K562 (cell line): ENCODE measurements around the gene EYA3. TPM values are rescaled to one million over a fixed set of nuclear protein-coding genes. Genes with fewer than 3 reads are reported as not detected.

Experiments used
- BCL6 ChIP-seq: fragments of 250-450 bp; sonication (Bioruptor Pico); IDR thresholded peaks from 2 replicates; pipeline ENCODE4 v1.4.0; 2020
- CTBP1 ChIP-seq: fragments of 450-650 bp; IDR thresholded peaks from 2 replicates; pipeline ENCODE4 v1.6.1; 2016; ENCODE audit warnings: borderline replicate concordance
- CXXC5 ChIP-seq: fragments of 250-450 bp; sonication (Bioruptor Pico); IDR thresholded peaks from 2 replicates; pipeline ENCODE4 v1.8.0; 2022; ENCODE audit warnings: inconsistent platforms, mild to moderate bottlenecking, moderate library complexity
- E2F3 ChIP-seq: fragments of 250-450 bp; sonication (Bioruptor Pico); IDR thresholded peaks from 2 replicates; pipeline ENCODE4 v1.4.0; 2020; ENCODE audit warnings: mild to moderate bottlenecking
- FOSL1 ChIP-seq: fragments of 200-800 bp; sonication (Bioruptor generic); conservative IDR thresholded peaks from 2 replicates; pipeline ENCODE4 v1.6.1; 2016; ENCODE audit warnings: missing genetic modification characterization, missing compliant biosample characterization
- GATAD2B ChIP-seq: fragments of 450-650 bp; IDR thresholded peaks from 2 replicates; pipeline ENCODE4 v1.6.1; 2017; ENCODE audit warnings: mild to moderate bottlenecking, borderline replicate concordance
- GTF2F1 ChIP-seq: IDR thresholded peaks from 2 replicates; pipeline ENCODE4 v1.6.1; 2011; ENCODE audit warnings: low read depth, low read length, improper control_type of control experiment
- KDM1A ChIP-seq, 2 experiments: fragments of 450-650 bp; IDR thresholded peaks; 2 replicates each; pipeline ENCODE4 v1.6.1; 2016; ENCODE audit warnings: mild to moderate bottlenecking in 2 of 2
- MCM7 ChIP-seq, 2 experiments: fragments of 450-650 bp; IDR thresholded peaks; 2 replicates each; pipeline ENCODE4 v1.6.1; 2016 to 2018
- NCOA1 ChIP-seq: fragments of 450-650 bp; IDR thresholded peaks from 2 replicates; pipeline ENCODE4 v1.6.1; 2016; ENCODE audit warnings: low read depth
- POLR2AphosphoS5 ChIP-seq: IDR thresholded peaks from 2 replicates; pipeline ENCODE4 v1.6.1; 2011; ENCODE audit warnings: mild to moderate bottlenecking, low read depth, low read length, moderate library complexity; ENCODE audit not compliant: control insufficient read depth, insufficient read depth
- PRPF4 ChIP-seq: fragments of 200-400 bp; formaldehyde crosslinking; IDR thresholded peaks from one replicate; pipeline ENCODE4 v1.6.1; 2017; ENCODE audit warnings: low read length, low read depth, mild to moderate bottlenecking; ENCODE audit not compliant: insufficient read depth, poor library complexity, severe bottlenecking
- SRSF7 ChIP-seq: fragments of 200-400 bp; formaldehyde crosslinking; optimal IDR thresholded peaks from 2 replicates; pipeline ENCODE3; 2017; ENCODE audit warnings: mild to moderate bottlenecking, low read depth, low read length
- STAT5B ChIP-seq: fragments of 250-450 bp; sonication (Bioruptor Pico); IDR thresholded peaks from 2 replicates; pipeline ENCODE4 v1.8.0; 2021; ENCODE audit warnings: mild to moderate bottlenecking, inconsistent platforms
- TAF9B ChIP-seq: fragments of 450-650 bp; IDR thresholded peaks from 2 replicates; pipeline ENCODE4 v1.6.1; 2018; ENCODE audit warnings: mild to moderate bottlenecking; ENCODE audit not compliant: partially characterized antibody
- TCF7 ChIP-seq: sonication (generic); IDR thresholded peaks from 2 replicates; pipeline ENCODE4 v1.6.1; 2016; ENCODE audit warnings: antibody characterized with exemption, borderline replicate concordance
- WHSC1 ChIP-seq: IDR thresholded peaks from one replicate; pipeline ENCODE4 v1.6.1; 2012; ENCODE audit warnings: low read length, control low read depth, inconsistent platforms
- ZNF436 ChIP-seq: fragments of 250-450, 450-650 bp; sonication (Bioruptor Pico); formaldehyde crosslinking; IDR thresholded peaks from 2 replicates; pipeline ENCODE4 v1.7.0; 2020; ENCODE audit warnings: mild to moderate bottlenecking
- ZZZ3 ChIP-seq: fragments of 450-650 bp; IDR thresholded peaks from 2 replicates; pipeline ENCODE4 v1.6.1; 2016; ENCODE audit warnings: antibody characterized with exemption, mild to moderate bottlenecking, moderate library complexity
- polyA plus RNA-seq, 8 experiments: library from polyadenylated mRNA; depleted of rRNA in 4 of 8; stranded (reverse) in 5 of 8; unstranded in 3 of 8; fragments of >200 nt; fragmentation: Nextera tagmentation in 2 of 8; fragmentation: Illumina TruSeq in 1 of 8; extraction: Ambion mirVana in 2 of 8; extraction: Trizol in 1 of 8; gene quantifications; 2 replicates each; pipeline versions ENCODE4 v1.2.1 to v1.2.3, GENCODE V29; 2011 to 2014; ENCODE audit warnings: inconsistent platforms in 1 of 8, missing spikeins in 1 of 8
- total RNA-seq, 7 experiments: library from RNA; depleted of rRNA in 6 of 7; stranded (reverse); fragments of >200 nt in 6 of 7; fragmentation: Illumina TruSeq in 2 of 7; extraction: Trizol in 2 of 7; gene quantifications; 2 replicates each; pipeline versions ENCODE4 v1.2.1 to v1.2.3, GENCODE V29; 2011 to 2021; ENCODE audit warnings: low replicate concordance in 1 of 7
- TF ChIP-seq, protein P1 (sequence below), 2 experiments: IDR thresholded peaks in 1 of 2; conservative IDR thresholded peaks in 1 of 2; 2 replicates each; pipeline ENCODE4 v1.6.1; 2016; ENCODE audit warnings: low read depth in 2 of 2, mild to moderate bottlenecking in 1 of 2, missing compliant biosample characterization in 1 of 2, missing genetic modification characterization in 1 of 2, moderate library complexity in 1 of 2
- TF ChIP-seq, protein P2 (sequence below): fragments of 450-650 bp; IDR thresholded peaks from 2 replicates; pipeline ENCODE4 v1.6.1; 2014; ENCODE audit warnings: low read depth, mild to moderate bottlenecking, moderate library complexity, borderline replicate concordance
- TF ChIP-seq, protein P3 (sequence below): fragments of 450-650 bp; IDR thresholded peaks from 2 replicates; pipeline ENCODE4 v1.6.1; 2016; ENCODE audit warnings: low read depth, mild to moderate bottlenecking, moderate library complexity
- TF ChIP-seq, protein P4 (sequence below): fragments of 250-450 bp; sonication (Bioruptor Pico); IDR thresholded peaks from 2 replicates; pipeline ENCODE4 v1.8.0; 2022; ENCODE audit warnings: moderate library complexity, mild to moderate bottlenecking, inconsistent platforms

EYA3 gene
- total and polyA plus RNA-seq, 9 of the 15 experiments (the other 6 are each of a cell fraction or from before 2014, with no cell fraction given), result 21.7 to 64.0 (median 43.6) TPM

DNA sequence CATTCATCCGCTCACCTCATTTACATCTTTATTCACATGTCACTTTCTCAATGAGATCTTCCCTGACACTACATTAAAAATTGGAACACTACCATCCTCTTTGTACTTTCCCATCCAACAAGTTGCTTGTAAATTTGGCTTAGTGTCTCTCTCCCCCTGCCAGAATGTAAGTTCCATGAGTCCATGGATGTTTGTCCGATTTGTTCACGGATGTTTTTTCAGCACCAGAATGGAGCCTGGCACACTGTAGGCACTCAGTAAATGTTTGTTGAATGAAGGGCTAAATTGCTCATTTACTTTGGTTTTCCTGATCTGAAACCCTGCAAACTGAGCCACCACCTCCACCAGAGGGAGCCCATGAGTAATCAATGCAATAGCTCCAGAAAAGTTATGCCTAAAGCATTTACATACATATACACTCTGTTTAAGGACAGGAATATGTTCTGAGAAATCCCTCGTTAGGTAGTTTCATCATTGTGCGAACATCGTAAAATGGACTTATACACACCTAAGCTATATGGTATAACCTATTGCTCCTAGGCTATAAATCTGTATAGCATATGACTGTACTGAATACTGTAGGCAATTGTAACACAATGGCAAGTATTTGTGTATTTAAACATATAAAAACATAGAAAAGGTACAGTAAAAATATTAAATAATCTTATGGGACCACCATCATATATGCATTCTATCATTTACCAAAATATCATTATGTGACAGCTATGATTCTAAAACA is 2.8 kb upstream of the EYA3 start (continued):
- TF ChIP-seq, protein P1, sequence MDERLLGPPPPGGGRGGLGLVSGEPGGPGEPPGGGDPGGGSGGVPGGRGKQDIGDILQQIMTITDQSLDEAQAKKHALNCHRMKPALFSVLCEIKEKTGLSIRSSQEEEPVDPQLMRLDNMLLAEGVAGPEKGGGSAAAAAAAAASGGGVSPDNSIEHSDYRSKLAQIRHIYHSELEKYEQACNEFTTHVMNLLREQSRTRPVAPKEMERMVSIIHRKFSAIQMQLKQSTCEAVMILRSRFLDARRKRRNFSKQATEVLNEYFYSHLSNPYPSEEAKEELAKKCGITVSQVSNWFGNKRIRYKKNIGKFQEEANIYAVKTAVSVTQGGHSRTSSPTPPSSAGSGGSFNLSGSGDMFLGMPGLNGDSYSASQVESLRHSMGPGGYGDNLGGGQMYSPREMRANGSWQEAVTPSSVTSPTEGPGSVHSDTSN (CRISPR knock-in tag; IDR thresholded peaks at IDR 0.05; ENCODE audit: low read depth), result no peak
- TF ChIP-seq, protein P1 (tag; conservative IDR thresholded peaks at IDR 0.05; ENCODE audit: low read depth), result peak; percentile 25; the same call in 1 of the 2 replicates
- TF ChIP-seq KDM1A (IDR thresholded peaks at IDR 0.05), result no peak
- TF ChIP-seq WHSC1, result no peak
- 0 out of 2 replicates have a peak, but pooled peaks have one; percentile 21 for TF ChIP-seq E2F3
- 0 out of 2 replicates have a peak, but pooled peaks have one; percentile 46 for TF ChIP-seq ZZZ3
- TF ChIP-seq PRPF4, result no peak
- TF ChIP-seq CTBP1, result 0 out of 2 replicates have a peak, but pooled peaks have one; percentile 39
- TF ChIP-seq, protein P2, sequence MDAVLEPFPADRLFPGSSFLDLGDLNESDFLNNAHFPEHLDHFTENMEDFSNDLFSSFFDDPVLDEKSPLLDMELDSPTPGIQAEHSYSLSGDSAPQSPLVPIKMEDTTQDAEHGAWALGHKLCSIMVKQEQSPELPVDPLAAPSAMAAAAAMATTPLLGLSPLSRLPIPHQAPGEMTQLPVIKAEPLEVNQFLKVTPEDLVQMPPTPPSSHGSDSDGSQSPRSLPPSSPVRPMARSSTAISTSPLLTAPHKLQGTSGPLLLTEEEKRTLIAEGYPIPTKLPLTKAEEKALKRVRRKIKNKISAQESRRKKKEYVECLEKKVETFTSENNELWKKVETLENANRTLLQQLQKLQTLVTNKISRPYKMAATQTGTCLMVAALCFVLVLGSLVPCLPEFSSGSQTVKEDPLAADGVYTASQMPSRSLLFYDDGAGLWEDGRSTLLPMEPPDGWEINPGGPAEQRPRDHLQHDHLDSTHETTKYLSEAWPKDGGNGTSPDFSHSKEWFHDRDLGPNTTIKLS, result 0 out of 2 replicates have a peak, but pooled peaks have one; percentile 18
- TF ChIP-seq, protein P3, sequence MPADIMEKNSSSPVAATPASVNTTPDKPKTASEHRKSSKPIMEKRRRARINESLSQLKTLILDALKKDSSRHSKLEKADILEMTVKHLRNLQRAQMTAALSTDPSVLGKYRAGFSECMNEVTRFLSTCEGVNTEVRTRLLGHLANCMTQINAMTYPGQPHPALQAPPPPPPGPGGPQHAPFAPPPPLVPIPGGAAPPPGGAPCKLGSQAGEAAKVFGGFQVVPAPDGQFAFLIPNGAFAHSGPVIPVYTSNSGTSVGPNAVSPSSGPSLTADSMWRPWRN, result no peak
- TF ChIP-seq BCL6 (CRISPR knock-in tag), result no peak
- TF ChIP-seq SRSF7, result no peak
- no peak for TF ChIP-seq STAT5B (CRISPR knock-in tag)
- no peak for TF ChIP-seq TCF7
- no peak for TF ChIP-seq NCOA1
- TF ChIP-seq MCM7 (IDR thresholded peaks at IDR 0.05), result no peak
- TF ChIP-seq, protein P4, sequence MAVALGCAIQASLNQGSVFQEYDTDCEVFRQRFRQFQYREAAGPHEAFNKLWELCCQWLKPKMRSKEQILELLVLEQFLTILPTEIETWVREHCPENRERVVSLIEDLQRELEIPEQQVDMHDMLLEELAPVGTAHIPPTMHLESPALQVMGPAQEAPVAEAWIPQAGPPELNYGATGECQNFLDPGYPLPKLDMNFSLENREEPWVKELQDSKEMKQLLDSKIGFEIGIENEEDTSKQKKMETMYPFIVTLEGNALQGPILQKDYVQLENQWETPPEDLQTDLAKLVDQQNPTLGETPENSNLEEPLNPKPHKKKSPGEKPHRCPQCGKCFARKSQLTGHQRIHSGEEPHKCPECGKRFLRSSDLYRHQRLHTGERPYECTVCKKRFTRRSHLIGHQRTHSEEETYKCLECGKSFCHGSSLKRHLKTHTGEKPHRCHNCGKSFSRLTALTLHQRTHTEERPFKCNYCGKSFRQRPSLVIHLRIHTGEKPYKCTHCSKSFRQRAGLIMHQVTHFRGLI, result no peak
- TF ChIP-seq GATAD2B, result peak; percentile 74; the same call in 1 of the 2 replicates
- 0 out of 2 replicates have a peak, but pooled peaks have one; percentile 28 for TF ChIP-seq FOSL1 (tag)
- TF ChIP-seq GTF2F1, result no peak
- TF ChIP-seq CXXC5 (CRISPR knock-in tag), result no peak
- peak; percentile 30 for TF ChIP-seq TAF9B
- no peak for TF ChIP-seq ZNF436
- no peak for TF ChIP-seq POLR2AphosphoS5
